HL-60 (cell line): ENCODE data around the gene VWC2.

Experiments used
- DNase-seq, 2 experiments: peaks; one replicate each; pipeline ENCODE4 v3.0.0-alpha.2; 2010 to 2020; ENCODE audit warnings: low read depth in 1 of 2, low spot score in 1 of 2
- H3K27ac ChIP-seq: fragments of 250-450 bp; sonication (Bioruptor Pico); replicated peaks from 2 replicates; pipeline ENCODE4 v1.5.1; 2020; ENCODE audit warnings: mild to moderate bottlenecking, moderate library complexity
- H3K27me3 ChIP-seq: fragments of 250-450 bp; sonication (Bioruptor Pico); 2 replicates; pipeline ENCODE4 v1.5.1; 2021; ENCODE audit warnings: mild to moderate bottlenecking, moderate library complexity; ENCODE audit not compliant: insufficient read depth, poor library complexity, severe bottlenecking
- H3K4me3 ChIP-seq: replicated peaks from 2 replicates; pipeline ENCODE4 v1.5.1; 2011; ENCODE audit warnings: mild to moderate bottlenecking, control low read depth, low read length; ENCODE audit not compliant: insufficient read depth
- GABPA ChIP-seq: IDR thresholded peaks from 2 replicates; pipeline ENCODE4 v1.6.1; 2012; ENCODE audit warnings: low read depth
- POLR2AphosphoS5 ChIP-seq: IDR thresholded peaks from 2 replicates; pipeline ENCODE4 v1.6.1; 2012; ENCODE audit warnings: low read depth
- SPI1 ChIP-seq: IDR thresholded peaks from 2 replicates; pipeline ENCODE4 v1.6.1; 2012; ENCODE audit warnings: low read depth, mild to moderate bottlenecking, borderline replicate concordance
- TF ChIP-seq, protein P1 (sequence below): IDR thresholded peaks from 2 replicates; pipeline ENCODE4 v1.6.1; 2012; ENCODE audit warnings: low read depth; ENCODE audit not compliant: insufficient replicate concordance
- TF ChIP-seq, protein P2 (sequence below): IDR thresholded peaks from one replicate; pipeline ENCODE4 v1.5.1; 2011; ENCODE audit warnings: low read length, control low read depth, inconsistent platforms; ENCODE audit not compliant: insufficient read depth

The VWC2 gene

DNA sequence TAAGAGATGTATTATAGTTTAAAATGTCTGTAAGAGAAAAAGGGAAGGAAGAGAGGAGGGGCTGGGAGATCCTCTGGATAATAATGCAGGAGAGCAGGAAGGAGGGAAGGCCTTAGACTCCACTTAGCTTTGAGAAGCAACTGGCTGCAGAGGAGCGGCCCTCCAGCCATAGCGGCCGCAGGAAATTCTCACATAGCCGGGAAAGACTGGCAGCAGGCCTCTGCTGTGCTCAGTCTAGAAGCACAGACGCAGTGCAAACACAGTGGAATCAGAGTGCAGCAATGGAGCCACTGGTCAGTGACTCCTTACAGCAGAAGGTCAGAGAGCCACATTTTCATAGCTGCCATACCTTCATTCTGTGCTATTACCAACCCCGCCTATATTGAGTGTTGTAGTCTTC is 153.3 kb downstream of the VWC2 start:
- TF ChIP-seq, protein P1, sequence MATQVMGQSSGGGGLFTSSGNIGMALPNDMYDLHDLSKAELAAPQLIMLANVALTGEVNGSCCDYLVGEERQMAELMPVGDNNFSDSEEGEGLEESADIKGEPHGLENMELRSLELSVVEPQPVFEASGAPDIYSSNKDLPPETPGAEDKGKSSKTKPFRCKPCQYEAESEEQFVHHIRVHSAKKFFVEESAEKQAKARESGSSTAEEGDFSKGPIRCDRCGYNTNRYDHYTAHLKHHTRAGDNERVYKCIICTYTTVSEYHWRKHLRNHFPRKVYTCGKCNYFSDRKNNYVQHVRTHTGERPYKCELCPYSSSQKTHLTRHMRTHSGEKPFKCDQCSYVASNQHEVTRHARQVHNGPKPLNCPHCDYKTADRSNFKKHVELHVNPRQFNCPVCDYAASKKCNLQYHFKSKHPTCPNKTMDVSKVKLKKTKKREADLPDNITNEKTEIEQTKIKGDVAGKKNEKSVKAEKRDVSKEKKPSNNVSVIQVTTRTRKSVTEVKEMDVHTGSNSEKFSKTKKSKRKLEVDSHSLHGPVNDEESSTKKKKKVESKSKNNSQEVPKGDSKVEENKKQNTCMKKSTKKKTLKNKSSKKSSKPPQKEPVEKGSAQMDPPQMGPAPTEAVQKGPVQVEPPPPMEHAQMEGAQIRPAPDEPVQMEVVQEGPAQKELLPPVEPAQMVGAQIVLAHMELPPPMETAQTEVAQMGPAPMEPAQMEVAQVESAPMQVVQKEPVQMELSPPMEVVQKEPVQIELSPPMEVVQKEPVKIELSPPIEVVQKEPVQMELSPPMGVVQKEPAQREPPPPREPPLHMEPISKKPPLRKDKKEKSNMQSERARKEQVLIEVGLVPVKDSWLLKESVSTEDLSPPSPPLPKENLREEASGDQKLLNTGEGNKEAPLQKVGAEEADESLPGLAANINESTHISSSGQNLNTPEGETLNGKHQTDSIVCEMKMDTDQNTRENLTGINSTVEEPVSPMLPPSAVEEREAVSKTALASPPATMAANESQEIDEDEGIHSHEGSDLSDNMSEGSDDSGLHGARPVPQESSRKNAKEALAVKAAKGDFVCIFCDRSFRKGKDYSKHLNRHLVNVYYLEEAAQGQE = no peak
- TF ChIP-seq, protein P2, sequence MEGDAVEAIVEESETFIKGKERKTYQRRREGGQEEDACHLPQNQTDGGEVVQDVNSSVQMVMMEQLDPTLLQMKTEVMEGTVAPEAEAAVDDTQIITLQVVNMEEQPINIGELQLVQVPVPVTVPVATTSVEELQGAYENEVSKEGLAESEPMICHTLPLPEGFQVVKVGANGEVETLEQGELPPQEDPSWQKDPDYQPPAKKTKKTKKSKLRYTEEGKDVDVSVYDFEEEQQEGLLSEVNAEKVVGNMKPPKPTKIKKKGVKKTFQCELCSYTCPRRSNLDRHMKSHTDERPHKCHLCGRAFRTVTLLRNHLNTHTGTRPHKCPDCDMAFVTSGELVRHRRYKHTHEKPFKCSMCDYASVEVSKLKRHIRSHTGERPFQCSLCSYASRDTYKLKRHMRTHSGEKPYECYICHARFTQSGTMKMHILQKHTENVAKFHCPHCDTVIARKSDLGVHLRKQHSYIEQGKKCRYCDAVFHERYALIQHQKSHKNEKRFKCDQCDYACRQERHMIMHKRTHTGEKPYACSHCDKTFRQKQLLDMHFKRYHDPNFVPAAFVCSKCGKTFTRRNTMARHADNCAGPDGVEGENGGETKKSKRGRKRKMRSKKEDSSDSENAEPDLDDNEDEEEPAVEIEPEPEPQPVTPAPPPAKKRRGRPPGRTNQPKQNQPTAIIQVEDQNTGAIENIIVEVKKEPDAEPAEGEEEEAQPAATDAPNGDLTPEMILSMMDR = no peak
- Histone ChIP-seq H3K27ac (no peak overlapping the region), H3K4me3 (no peak overlapping the region), H3K27me3 (no peaks in the 10 kb centered on the region)
- no peak for DNase-seq

DNA sequence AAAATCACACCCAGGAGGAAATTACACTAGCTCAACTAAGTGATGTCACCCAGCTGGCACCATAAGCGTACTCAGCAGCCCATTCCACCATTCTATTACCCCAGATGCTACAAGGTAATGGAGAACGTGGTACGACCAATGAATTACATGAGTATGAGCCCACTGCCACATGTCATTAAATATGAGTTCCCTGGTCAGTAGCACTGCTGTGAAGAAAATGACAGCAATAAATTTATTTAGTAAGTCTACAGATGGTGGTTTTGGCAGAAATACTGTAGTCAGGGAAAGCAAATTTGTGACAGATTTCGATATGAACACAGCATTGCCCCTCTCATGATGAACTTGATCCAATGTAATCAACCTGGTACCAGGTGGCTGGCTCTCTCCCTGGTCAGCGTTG is 154.2 kb downstream of the VWC2 start:
- Histone ChIP-seq H3K27ac (no peak overlapping the region), H3K27me3 (no peaks in the 10 kb centered on the region), H3K4me3 (no peak overlapping the region)
- TF ChIP-seq, protein P2 = no peak
- no peak for TF ChIP-seq SPI1
- TF ChIP-seq POLR2AphosphoS5 = no peak
- TF ChIP-seq, protein P1 = no peak
- TF ChIP-seq GABPA = no peak
- DNase-seq = no peak

DNA sequence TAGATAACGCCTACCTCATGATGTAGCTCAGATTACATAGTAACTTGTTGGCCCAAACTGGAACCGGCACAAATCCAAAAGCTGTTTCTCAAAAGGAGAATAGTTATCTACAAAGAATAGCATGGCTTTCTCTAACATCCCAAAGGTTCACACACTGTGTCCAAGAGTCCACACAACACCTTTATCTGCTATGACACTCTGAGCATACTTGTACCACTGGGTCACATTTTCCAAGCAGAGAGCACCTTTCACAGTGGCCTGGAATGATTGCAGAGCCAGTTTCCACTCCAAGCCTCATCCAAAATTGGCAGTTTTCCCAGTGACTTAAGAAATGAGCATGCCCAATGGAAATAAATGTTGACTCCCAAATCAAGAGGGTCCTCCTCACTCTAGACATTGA is 155.3 kb downstream of the VWC2 start:
- DNase-seq = no peak
- H3K27ac ChIP-seq = no peak overlapping the region

More for the DNA sequence above, 155.3 kb downstream of the VWC2 start:
- H3K4me3 ChIP-seq = no peak overlapping the region
- TF ChIP-seq SPI1 (no peak), GABPA (no peak), POLR2AphosphoS5 (no peak)
- TF ChIP-seq, protein P1 = no peak
- TF ChIP-seq, protein P2 = no peak
- H3K27me3 ChIP-seq = no peaks in the 10 kb centered on the region
